ENCODE measurements around the gene CRYBG2. TPM values are rescaled to one million over a fixed set of nuclear protein-coding genes. Genes with fewer than 3 reads are reported as not detected.

CRYBG2 gene
- 36.9 and 51.1 TPM in 2 replicates for total RNA-seq

GRCh38 chr1:26353976-26354820 lies at the start of gene CRYBG2:
Gene CRYBG2, minus strand, starts transcription at chr1:26354130. Its CDS starts 7,473 bp downstream, at chr1:26346657.

GRCh38 chr1:26372611-26373010 lies 18.7 kb upstream of the CRYBG2 start, which contains the start of gene ZNF683:
Gene ZNF683, minus strand, starts transcription at chr1:26372750. Its CDS starts 4,179 bp downstream, at chr1:26368571.

GRCh38 chr1:26317612-26318337 lies 36.2 kb downstream of the CRYBG2 start, which contains the start of gene CD52:
Gene CD52, plus strand, starts transcription at chr1:26317958. Its CDS starts 60 bp downstream, at chr1:26318018.

GRCh38 chr1:26306290-26307229 lies 47.4 kb downstream of the CRYBG2 start, which contains the start of gene UBXN11:
Gene UBXN11, minus strand, starts transcription at chr1:26306636. Its CDS starts 3,753 bp downstream, at chr1:26302883.

GRCh38 chr1:26279456-26280332 lies 74.2 kb downstream of the CRYBG2 start, which contains the start of gene SH3BGRL3:
Gene SH3BGRL3, plus strand, starts transcription at chr1:26280086. Its CDS starts 70 bp downstream, at chr1:26280156.

Other genes with a start within 250 kb of the CRYBG2 start
- gene PDIK1L, start 242.3 kb downstream of the CRYBG2 start, total RNA-seq: 3.6 and 7.9 TPM in 2 replicates
- under 0.01 TPM in 1 of 2 replicates, not detected in the other for gene FAM110D, start 195.1 kb downstream of the CRYBG2 start, total RNA-seq
- gene C1orf232, start 185.2 kb downstream of the CRYBG2 start, total RNA-seq: not detected in 2 replicates
- 40.3 and 59.3 TPM in 2 replicates for gene ZNF593, start 184.2 kb downstream of the CRYBG2 start, total RNA-seq
- not detected in 2 replicates for gene ZNF593OS, start 182.3 kb downstream of the CRYBG2 start, total RNA-seq
- 14.7 and 23.9 TPM in 2 replicates for gene CNKSR1, start 176.6 kb downstream of the CRYBG2 start, total RNA-seq
- not detected in 2 replicates for gene CATSPER4, start 163.5 kb downstream of the CRYBG2 start, total RNA-seq
- gene CEP85, start 119.9 kb downstream of the CRYBG2 start, total RNA-seq: 9.9 and 11.7 TPM in 2 replicates
- gene SH3BGRL3, start 74.0 kb downstream of the CRYBG2 start, total RNA-seq: 15.1 and 27.2 TPM in 2 replicates
- gene UBXN11, start 47.5 kb downstream of the CRYBG2 start, total RNA-seq: 1.2 and 1.9 TPM in 2 replicates
- not detected in 2 replicates for gene CD52, start 36.2 kb downstream of the CRYBG2 start, total RNA-seq
- gene ZNF683, start 18.6 kb upstream of the CRYBG2 start, total RNA-seq: not detected in 2 replicates
- gene LIN28A, start 56.7 kb upstream of the CRYBG2 start, total RNA-seq: not detected in 2 replicates
- gene DHDDS, start 78.2 kb upstream of the CRYBG2 start, total RNA-seq: 28.9 and 29.8 TPM in 2 replicates
- 96.4 and 123 TPM in 2 replicates for gene HMGN2, start 118.3 kb upstream of the CRYBG2 start, total RNA-seq
- 77.8 and 81.2 TPM in 2 replicates for gene RPS6KA1, start 175.6 kb upstream of the CRYBG2 start, total RNA-seq

Measured in tracheal epithelial cell (primary cell).